ENCODE results near the gene APOC3. TPM values are rescaled to one million over a fixed set of nuclear protein-coding genes. Genes with fewer than 3 reads are reported as not detected.

APOC3 gene
- total RNA-seq, 1 donor from 2014 or later = 8.4 TPM

- no peak for DNase-seq (ENCODE audit: low spot score)
Measured at GRCh38 chr11:116849060-116849459, 19.4 kb downstream of the APOC3 start.

DNA sequence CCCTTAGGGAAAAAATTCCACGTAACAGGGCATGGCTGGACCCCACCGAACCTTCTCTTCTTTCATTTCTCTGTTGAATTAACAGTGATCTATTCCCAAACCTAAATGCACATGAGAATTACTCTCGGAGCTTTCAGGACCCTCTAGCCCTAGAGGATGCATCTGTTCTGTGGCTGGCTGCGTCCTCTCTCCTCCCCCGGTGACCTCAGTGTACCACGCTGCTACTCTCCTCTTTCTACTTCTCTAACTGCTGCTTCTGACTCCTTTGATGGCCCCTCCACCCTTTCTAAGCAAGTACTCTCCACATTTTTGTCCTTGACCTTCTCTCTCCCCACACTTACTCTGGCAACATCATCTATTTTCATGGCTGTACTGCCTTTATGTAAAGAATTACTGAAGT lies 19.8 kb downstream of the APOC3 start:
- no peak for DNase-seq (ENCODE audit: low spot score)

GRCh38 chr11:116851626-116852025 lies 21.9 kb downstream of the APOC3 start:
- no peak for DNase-seq (ENCODE audit: low spot score)

DNA sequence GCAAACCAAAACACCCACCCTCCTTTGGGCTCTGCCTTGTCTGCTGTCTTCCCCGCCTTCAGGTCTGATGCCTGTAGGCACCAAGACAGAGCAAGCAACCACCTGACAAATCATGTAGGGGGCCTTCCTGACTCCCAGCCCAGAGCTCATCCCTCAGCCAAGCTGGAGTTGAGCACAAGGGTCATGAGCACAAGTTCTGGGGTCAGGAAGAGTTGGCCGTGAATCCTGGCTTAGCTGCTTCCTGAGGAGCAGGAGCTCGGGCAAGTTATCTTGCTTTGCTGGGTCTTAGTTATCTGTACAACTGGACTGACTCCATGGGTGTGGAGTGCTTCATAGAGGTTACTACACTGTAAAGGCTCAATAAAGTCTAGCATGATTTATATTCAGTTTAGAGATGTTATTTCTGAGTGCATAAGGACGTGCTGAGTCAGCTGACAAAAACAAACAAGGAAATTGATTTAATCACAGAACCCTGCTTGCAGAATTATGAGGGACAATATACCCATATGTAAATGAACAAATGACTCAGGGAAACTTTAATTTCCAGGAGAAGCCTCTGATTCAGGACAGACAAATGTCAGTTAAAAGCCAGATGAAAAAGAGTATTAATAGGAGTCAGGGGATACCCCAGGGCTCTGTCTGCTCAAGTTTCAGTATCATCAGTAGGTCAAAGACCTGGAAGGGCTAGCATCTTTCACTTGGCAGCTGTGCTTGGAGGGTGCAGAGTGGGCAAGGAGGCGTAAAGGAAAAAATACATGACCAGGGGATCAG lies 22.7 kb downstream of the APOC3 start:
- peak; percentile 49 for DNase-seq (ENCODE audit: low spot score)

- DNase-seq (ENCODE audit: low spot score) = peak; percentile 69
Measured at GRCh38 chr11:116853461-116854073, 23.9 kb downstream of the APOC3 start.

- DNase-seq (ENCODE audit: low spot score) = no peak
Measured at GRCh38 chr11:116855413-116855812, 25.7 kb downstream of the APOC3 start.

GRCh38 chr11:116856423-116856822 lies 26.7 kb downstream of the APOC3 start:
- no peak for DNase-seq (ENCODE audit: low spot score)

DNA sequence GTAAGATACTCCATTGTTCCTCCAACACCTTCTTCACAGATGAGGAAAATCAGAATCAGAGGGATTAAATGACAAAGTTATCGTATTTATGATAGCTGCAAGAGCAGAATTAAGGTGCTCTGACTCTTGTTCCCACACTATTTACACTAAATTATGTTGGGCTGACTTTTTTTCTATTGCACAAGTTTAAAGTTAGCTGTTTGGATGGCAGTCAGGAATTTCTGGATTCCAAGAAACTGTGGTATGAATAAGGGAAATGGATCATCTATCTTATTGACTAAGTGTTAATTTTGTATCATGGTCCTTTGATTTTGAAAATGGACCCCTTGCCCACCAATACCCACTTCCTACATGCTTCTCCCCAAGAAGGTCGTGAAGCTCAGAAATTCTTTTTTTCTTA lies 27.6 kb downstream of the APOC3 start:
- no peak for DNase-seq (ENCODE audit: low spot score)

DNA sequence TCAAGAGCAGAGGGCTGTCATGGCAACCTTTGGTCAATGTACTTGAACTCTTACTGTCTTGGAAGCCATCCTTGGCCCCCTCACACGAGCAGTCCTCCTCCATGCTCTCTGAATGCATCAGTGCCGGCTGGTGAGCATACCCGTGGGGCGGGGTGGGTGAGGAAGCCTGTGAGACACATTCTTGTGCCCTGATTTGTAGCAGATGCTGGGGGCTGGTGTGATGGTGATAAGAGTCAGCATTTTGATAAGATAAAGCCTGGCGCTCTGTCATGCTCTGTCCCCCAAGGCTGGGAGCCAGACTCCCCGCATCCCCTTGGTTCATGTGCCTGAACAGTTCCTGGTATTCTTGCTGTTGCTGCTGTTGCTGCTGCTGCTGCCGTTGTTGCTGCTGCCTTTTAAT lies 28.2 kb downstream of the APOC3 start:
- no peak for DNase-seq (ENCODE audit: low spot score)

- DNase-seq (ENCODE audit: low spot score) = no peak
Measured at GRCh38 chr11:116859175-116859574, 29.5 kb downstream of the APOC3 start.

DNA sequence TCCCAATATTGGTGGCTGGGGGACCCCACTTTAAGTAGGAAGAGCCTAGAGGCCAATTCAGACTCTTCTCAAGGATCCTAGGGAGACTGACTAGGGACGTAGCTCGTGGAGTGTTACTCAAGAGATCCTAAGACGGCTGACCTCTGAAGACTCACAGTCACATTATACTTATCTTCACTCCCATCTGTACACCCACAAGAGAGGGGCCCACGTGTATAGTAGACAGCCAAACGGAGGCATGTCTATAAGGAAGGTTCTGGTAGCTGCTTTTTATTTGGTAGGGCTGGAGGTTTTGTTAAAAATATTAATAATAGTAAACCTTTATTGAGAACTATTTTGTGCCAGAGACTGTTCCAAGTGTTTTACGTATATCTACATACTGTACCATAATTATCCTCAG lies 30.6 kb downstream of the APOC3 start:
- DNase-seq (ENCODE audit: low spot score) = no peak

DNA sequence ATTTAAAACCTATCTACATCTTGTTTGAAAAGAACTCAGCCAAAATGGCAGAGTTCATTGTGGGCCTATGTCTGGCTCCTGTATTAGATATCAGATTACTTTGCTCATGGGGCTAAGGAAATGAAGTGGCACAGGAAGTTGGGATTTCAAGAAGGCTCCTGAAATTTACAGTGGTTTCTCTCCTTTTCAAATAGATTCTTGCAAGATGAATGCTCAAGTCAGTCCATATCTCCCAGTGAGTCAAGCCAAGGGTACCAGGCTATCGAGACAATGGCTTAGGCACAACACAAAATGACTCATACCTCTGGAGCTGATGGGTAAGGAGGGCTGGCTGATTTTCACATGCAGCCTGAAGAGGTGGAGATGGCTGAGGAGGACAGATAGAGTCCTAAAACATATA lies 31.8 kb downstream of the APOC3 start:
- DNase-seq (ENCODE audit: low spot score) = no peak

GRCh38 chr11:116862185-116862584 lies 32.5 kb downstream of the APOC3 start:
- DNase-seq (ENCODE audit: low spot score) = no peak

- no peak for DNase-seq (ENCODE audit: low spot score)
Measured at GRCh38 chr11:116862951-116863350, 33.2 kb downstream of the APOC3 start.

DNA sequence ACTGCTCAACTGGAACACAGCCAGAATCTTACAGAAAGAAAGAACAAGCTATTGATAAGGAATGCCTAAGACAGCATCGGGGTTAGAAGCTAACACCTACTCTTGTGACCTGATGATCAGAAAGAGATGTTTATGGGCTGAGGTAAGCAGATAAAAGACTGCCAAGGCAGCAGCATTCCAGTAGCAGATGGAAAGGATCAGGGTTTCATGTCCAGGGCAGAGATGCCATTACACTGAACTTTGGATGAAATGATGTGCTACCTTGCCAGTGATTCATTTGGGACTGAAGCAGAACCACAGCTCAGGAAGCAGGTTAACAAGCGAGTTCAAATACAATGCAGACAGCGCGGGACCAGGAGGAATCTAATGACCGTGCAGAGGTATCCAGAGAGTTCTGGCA lies 34.8 kb downstream of the APOC3 start:
- no peak for DNase-seq (ENCODE audit: low spot score)

- no peak for DNase-seq (ENCODE audit: low spot score)
Measured at GRCh38 chr11:116865696-116866095, 36.0 kb downstream of the APOC3 start.

DNA sequence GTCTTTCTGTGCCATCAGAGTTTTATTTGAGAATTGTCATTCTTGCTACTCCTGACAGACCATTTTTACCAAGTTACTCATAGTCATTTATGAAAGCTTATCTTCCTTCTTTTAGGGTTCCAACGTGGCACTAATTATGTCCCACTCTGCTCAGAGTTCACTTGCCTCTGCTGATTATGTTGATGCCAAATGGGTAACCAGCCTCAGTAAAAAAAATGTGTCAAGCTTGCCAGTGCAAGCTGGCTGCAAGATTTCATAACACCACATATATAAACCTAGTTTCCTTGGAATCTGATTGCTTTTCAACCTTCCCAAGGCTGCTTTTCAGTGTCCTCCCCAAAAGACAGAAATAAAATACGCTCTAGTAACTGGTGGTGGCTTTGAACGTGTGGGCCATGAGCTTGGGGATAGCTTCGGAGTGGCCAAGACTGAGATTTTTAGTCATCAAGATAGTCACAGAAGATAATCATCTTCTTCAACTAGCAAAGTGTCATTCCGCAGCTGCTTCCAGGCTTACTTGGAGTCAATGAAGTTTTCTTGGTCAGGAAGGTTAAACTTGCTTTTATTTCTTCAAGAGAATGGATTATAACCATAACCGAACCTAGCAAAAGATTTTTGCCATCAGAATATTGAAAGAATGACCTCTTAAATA lies 37.2 kb downstream of the APOC3 start:
- DNase-seq (ENCODE audit: low spot score) = no peak

DNA sequence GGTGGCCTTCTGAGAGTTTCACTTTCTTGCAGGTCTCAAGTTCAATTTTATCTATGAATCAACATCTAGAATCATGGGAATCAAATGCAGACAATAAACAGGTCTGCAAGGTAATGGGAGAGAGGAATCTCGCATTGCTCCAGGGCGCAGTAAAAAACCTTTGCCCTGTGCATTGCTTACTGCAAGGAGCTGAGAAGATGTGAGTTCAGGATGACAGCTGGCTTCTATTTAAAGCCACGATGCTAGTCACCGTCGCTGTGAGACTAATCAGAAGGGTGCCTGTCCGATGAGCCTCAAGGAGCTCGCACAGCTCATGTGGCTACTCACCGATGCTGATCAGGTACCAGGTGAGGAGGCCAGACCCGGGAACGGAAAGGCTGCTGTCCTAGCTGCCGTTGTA lies 37.9 kb downstream of the APOC3 start:
- DNase-seq (ENCODE audit: low spot score) = no peak

DNA sequence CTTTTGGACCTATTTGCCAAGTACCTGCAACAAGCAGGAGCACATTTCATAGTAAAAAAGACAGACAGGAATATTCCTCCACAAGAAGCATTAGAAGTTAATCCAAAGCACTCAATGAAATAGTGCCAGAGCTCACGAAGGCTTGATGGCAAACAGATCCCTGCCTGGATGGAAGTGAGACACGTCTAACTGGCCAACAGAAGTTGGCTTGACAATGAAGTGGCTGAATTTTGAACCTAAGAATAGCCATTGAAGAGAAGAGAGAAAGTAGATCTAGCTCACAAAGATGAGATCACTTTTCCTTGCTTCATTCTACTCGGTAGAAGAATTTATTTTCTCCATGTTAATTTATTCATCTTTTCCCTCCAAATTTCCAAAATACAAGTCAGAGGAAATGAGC lies 38.4 kb downstream of the APOC3 start:
- DNase-seq (ENCODE audit: low spot score) = no peak

GRCh38 chr11:116869610-116870009 lies 39.9 kb downstream of the APOC3 start:
- DNase-seq (ENCODE audit: low spot score) = no peak

- DNase-seq (ENCODE audit: low spot score) = no peak
Measured at GRCh38 chr11:116870054-116870453, 40.3 kb downstream of the APOC3 start.

DNA sequence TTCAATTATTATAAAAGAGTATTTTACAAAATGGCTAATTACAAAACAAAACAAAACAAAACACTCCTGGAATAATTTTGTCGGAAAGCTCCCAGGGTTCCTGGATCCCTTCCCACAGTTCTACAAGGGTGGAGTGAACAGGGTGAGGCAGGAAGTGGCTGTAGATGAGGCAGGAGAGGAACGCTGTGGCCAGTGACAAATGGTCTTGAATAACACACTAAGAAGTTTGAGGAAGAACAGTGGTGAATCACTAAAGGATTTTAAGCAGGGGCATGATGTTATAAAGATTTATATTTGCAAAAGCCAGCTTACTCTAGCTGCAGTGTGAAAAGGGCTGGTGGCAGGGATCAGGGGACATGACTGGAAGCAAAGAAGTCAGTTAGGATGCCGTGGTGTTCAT lies 41.5 kb downstream of the APOC3 start:
- no peak for DNase-seq (ENCODE audit: low spot score)

GRCh38 chr11:116873381-116873780 lies 43.7 kb downstream of the APOC3 start:
- no peak for DNase-seq (ENCODE audit: low spot score)

All from mucosa of gallbladder (tissue), 1 donor.